CD8-positive, alpha-beta memory T cell (primary cell): ENCODE data around the gene MRLN. TPM values are rescaled to one million over a fixed set of nuclear protein-coding genes. Genes with fewer than 3 reads are reported as not detected.
"Not testable (repeated sequence)": the region's sequence is repeated elsewhere in the genome, so short reads cannot be mapped to it uniquely, and the experiment has no call there.

ENCODE experiments used
- CTCF ChIA-PET: fragments of 350-600 bp; sonication (Branson Sonifier 250); formaldehyde crosslinking; loops from one replicate; lab custom pipeline; 2021; ENCODE audit warnings: antibody characterized with exemption; lab: Charles Lee
- POLR2A ChIA-PET: fragments of 350-600 bp; sonication (Branson Sonifier 250); formaldehyde crosslinking; loops from one replicate; lab custom pipeline; 2021; ENCODE audit warnings: antibody characterized with exemption; lab: Charles Lee
- DNase-seq, 5 donors: peaks; one replicate each; pipeline versions ENCODE4 v3.0.0 to v3.0.0-alpha.2; 2020 to 2022; ENCODE audit warnings: mixed read lengths in 1 of 5
- H3K27ac ChIP-seq: one replicate; pipeline ENCODE4 v1.7.0; 2013; ENCODE audit warnings: low read depth, mild to moderate bottlenecking, low read length, moderate library complexity
- H3K27me3 ChIP-seq: 2 replicates; pipeline ENCODE4 v1.7.0; 2013; ENCODE audit warnings: low read length, mild to moderate bottlenecking; ENCODE audit not compliant: insufficient read depth, poor library complexity, severe bottlenecking
- H3K36me3 ChIP-seq: 2 replicates; pipeline ENCODE4 v1.7.0; 2013; ENCODE audit warnings: mild to moderate bottlenecking, low read length, moderate library complexity; ENCODE audit not compliant: insufficient read depth
- H3K4me1 ChIP-seq: 2 replicates; pipeline ENCODE4 v1.7.0; 2013; ENCODE audit warnings: mild to moderate bottlenecking, low read length, moderate library complexity; ENCODE audit not compliant: insufficient read depth
- H3K4me3 ChIP-seq: 2 replicates; pipeline ENCODE4 v1.7.0; 2013; ENCODE audit warnings: mild to moderate bottlenecking, low read length
- H3K9me3 ChIP-seq: 2 replicates; pipeline ENCODE4 v1.7.0; 2013; ENCODE audit warnings: mild to moderate bottlenecking, low read length
- H3K27ac Mint-ChIP-seq, 8 donors: one replicate each; pipeline ENCODE4 v1.8.0; 2020 to 2021; ENCODE audit warnings: mixed read lengths in 8 of 8, mild to moderate bottlenecking in 6 of 8, inconsistent platforms in 3 of 8, moderate library complexity in 3 of 8
- H3K27me3 Mint-ChIP-seq, 2 donors: one replicate each; pipeline ENCODE4 v1.8.0; 2020 to 2021; ENCODE audit warnings: mixed read lengths in 2 of 2, mild to moderate bottlenecking in 1 of 2, moderate library complexity in 1 of 2
- H3K36me3 Mint-ChIP-seq, 3 donors: one replicate each; pipeline ENCODE4 v1.8.0; 2020 to 2021; ENCODE audit warnings: mixed read lengths in 3 of 3, inconsistent platforms in 1 of 3, mild to moderate bottlenecking in 1 of 3
- H3K4me1 Mint-ChIP-seq, 3 donors: one replicate each; pipeline ENCODE4 v1.8.0; 2020 to 2021; ENCODE audit warnings: mixed read lengths in 3 of 3, inconsistent platforms in 1 of 3, mild to moderate bottlenecking in 1 of 3
- H3K4me3 Mint-ChIP-seq, 7 donors: one replicate each; pipeline ENCODE4 v1.8.0; 2020 to 2021; ENCODE audit warnings: mixed read lengths in 7 of 7, mild to moderate bottlenecking in 6 of 7, moderate library complexity in 4 of 7, inconsistent platforms in 2 of 7
- H3K9me3 Mint-ChIP-seq, 5 donors: one replicate each; pipeline ENCODE4 v1.8.0; 2020 to 2022; ENCODE audit warnings: mixed read lengths in 5 of 5, mild to moderate bottlenecking in 3 of 5, moderate library complexity in 2 of 5, inconsistent platforms in 1 of 5
- polyA plus RNA-seq: library from polyadenylated mRNA; unstranded; fragments of 300-500 nt; fragmentation: Illumina TruSeq; gene quantifications from one replicate; pipeline ENCODE4 v1.2.3, GENCODE V29; 2021
- total RNA-seq, 2 experiments: library from RNA; stranded (reverse); gene quantifications; one replicate each; pipeline ENCODE4 v1.2.3, GENCODE V29; 2021

Gene MRLN
- total and polyA plus RNA-seq, 3 experiments from 2014 or later = not detected

- CTCF ChIA-PET, H3K4me3 ChIP-seq, H3K27me3 Mint-ChIP-seq, H3K4me1 ChIP-seq, H3K27ac Mint-ChIP-seq, H3K9me3 ChIP-seq, H3K36me3 ChIP-seq, H3K4me1 Mint-ChIP-seq, H3K27ac ChIP-seq, H3K27me3 ChIP-seq, H3K4me3 Mint-ChIP-seq, DNase-seq, POLR2A ChIA-PET: not testable (repeated sequence)
- H3K9me3 Mint-ChIP-seq = peaks cover 0 to 12% (median 4%) of the 10 kb centered on the region in 5 donors
- peaks cover 6 to 36% (median 12%) of the 10 kb centered on the region in 3 donors for H3K36me3 Mint-ChIP-seq
These were observed 33.8 kb upstream of the MRLN start for GRCh38 chr10:59787032-59787431.

GRCh38 chr10:59785476-59785875 lies 32.2 kb upstream of the MRLN start:
- DNase-seq, H3K4me1 ChIP-seq, H3K27me3 ChIP-seq, CTCF ChIA-PET, H3K9me3 ChIP-seq, H3K27ac ChIP-seq, H3K27ac Mint-ChIP-seq, H3K4me3 ChIP-seq, POLR2A ChIA-PET, H3K36me3 ChIP-seq, H3K4me3 Mint-ChIP-seq, H3K4me1 Mint-ChIP-seq, H3K27me3 Mint-ChIP-seq: not testable (repeated sequence)
- Mint-ChIP-seq H3K9me3 (peaks cover 0 to 12% (median 4%) of the 10 kb centered on the region in 5 donors), H3K36me3 (peaks cover 4 to 23% (median 5%) of the 10 kb centered on the region in 3 donors)

GRCh38 chr10:59781511-59781910 lies 28.3 kb upstream of the MRLN start:
- DNase-seq = no peak
- Mint-ChIP-seq H3K4me3 (no peak overlapping the region), H3K27ac (no peak overlapping the region), H3K27me3 (peaks cover 0 to 4% of the 10 kb centered on the region in 2 donors), H3K4me1 (no peaks in the 10 kb centered on the region), H3K36me3 (peaks cover 0 to 9% (median under 1%) of the 10 kb centered on the region in 3 donors), H3K9me3 (peaks cover under 1 to 16% (median 5%) of the 10 kb centered on the region in 5 donors)
- Histone ChIP-seq H3K36me3 (no peaks in the 10 kb centered on the region), H3K27ac (no peak overlapping the region), H3K27me3 (no peaks in the 10 kb centered on the region), H3K4me1 (no peaks in the 10 kb centered on the region), H3K9me3 (no peaks in the 10 kb centered on the region), H3K4me3 (no peak overlapping the region)
- ChIA-PET CTCF (no interaction called here), POLR2A (no interaction called here)

GRCh38 chr10:59779756-59780533 lies 26.7 kb upstream of the MRLN start:
- Histone ChIP-seq H3K36me3 (no peaks in the 10 kb centered on the region), H3K4me1 (no peaks in the 10 kb centered on the region), H3K4me3 (no peak overlapping the region), H3K27ac (no peak overlapping the region), H3K9me3 (no peaks in the 10 kb centered on the region), H3K27me3 (no peaks in the 10 kb centered on the region)
- H3K27ac Mint-ChIP-seq = no peak overlapping the region
- peaks cover 0 to 7% (median 3%) of the 10 kb centered on the region in 3 donors for H3K36me3 Mint-ChIP-seq
- ChIA-PET POLR2A (no interaction called here), CTCF (no interaction called here)
- H3K4me1 Mint-ChIP-seq = no peaks in the 10 kb centered on the region
- H3K9me3 Mint-ChIP-seq = peaks cover 0 to 12% (median 6%) of the 10 kb centered on the region in 5 donors
- no peak for DNase-seq
- H3K4me3 Mint-ChIP-seq = no peak overlapping the region
- peaks cover 0 to 4% of the 10 kb centered on the region in 2 donors for H3K27me3 Mint-ChIP-seq

GRCh38 chr10:59774451-59774850 lies 21.2 kb upstream of the MRLN start:
- Histone ChIP-seq H3K36me3 (no peaks in the 10 kb centered on the region), H3K27ac (no peak overlapping the region), H3K4me3 (no peak overlapping the region), H3K27me3 (no peaks in the 10 kb centered on the region), H3K9me3 (no peaks in the 10 kb centered on the region), H3K4me1 (no peaks in the 10 kb centered on the region)
- ChIA-PET CTCF (no interaction called here), POLR2A (no interaction called here)
- DNase-seq = no peak
- Mint-ChIP-seq H3K27ac (no peak overlapping the region), H3K4me3 (no peak overlapping the region), H3K9me3 (peaks cover 0 to 8% (median 2%) of the 10 kb centered on the region in 5 donors), H3K27me3 (peaks cover 4 to 6% of the 10 kb centered on the region in 2 donors), H3K36me3 (peaks cover 0 to 7% (median 5%) of the 10 kb centered on the region in 3 donors), H3K4me1 (no peaks in the 10 kb centered on the region)

GRCh38 chr10:59773088-59773487 lies 19.8 kb upstream of the MRLN start:
- H3K4me3 ChIP-seq = no peak overlapping the region
- Mint-ChIP-seq H3K4me1 (no peaks in the 10 kb centered on the region), H3K27me3 (peaks cover 4 to 6% of the 10 kb centered on the region in 2 donors), H3K4me3 (no peak overlapping the region), H3K27ac (peak overlapping the region in 1 of 8 donors; percentile 33), H3K36me3 (peaks cover 0 to 7% (median 5%) of the 10 kb centered on the region in 3 donors), H3K9me3 (peaks cover 0 to 8% (median 2%) of the 10 kb centered on the region in 5 donors)
- H3K27me3 ChIP-seq = no peaks in the 10 kb centered on the region
- ChIA-PET CTCF (no interaction called here), POLR2A (no interaction called here)
- H3K36me3 ChIP-seq = no peaks in the 10 kb centered on the region
- H3K27ac ChIP-seq = no peak overlapping the region
- DNase-seq = no peak
- no peaks in the 10 kb centered on the region for H3K9me3 ChIP-seq
- H3K4me1 ChIP-seq = no peaks in the 10 kb centered on the region

GRCh38 chr10:59771162-59771807 lies 18.0 kb upstream of the MRLN start:
- H3K4me1 ChIP-seq = no peaks in the 10 kb centered on the region
- H3K4me3 ChIP-seq = no peak overlapping the region
- no peak overlapping the region for H3K27ac Mint-ChIP-seq
- H3K9me3 Mint-ChIP-seq = peaks cover 0 to 4% (median 0%) of the 10 kb centered on the region in 5 donors
- peaks cover 4% of the 10 kb centered on the region in 2 donors for H3K27me3 Mint-ChIP-seq
- no peaks in the 10 kb centered on the region for H3K4me1 Mint-ChIP-seq
- no peaks in the 10 kb centered on the region for H3K27me3 ChIP-seq
- no peak overlapping the region for H3K4me3 Mint-ChIP-seq
- H3K27ac ChIP-seq = no peak overlapping the region
- ChIA-PET POLR2A (no interaction called here), CTCF (no interaction called here)
- H3K36me3 ChIP-seq = no peaks in the 10 kb centered on the region
- H3K9me3 ChIP-seq = no peaks in the 10 kb centered on the region
- peaks cover 0 to 3% (median 0%) of the 10 kb centered on the region in 3 donors for H3K36me3 Mint-ChIP-seq
- no peak for DNase-seq

- no peaks in the 10 kb centered on the region for H3K4me1 ChIP-seq
- H3K9me3 Mint-ChIP-seq = peaks cover 0 to 4% (median 0%) of the 10 kb centered on the region in 5 donors
- H3K4me1 Mint-ChIP-seq = no peaks in the 10 kb centered on the region
- no peak overlapping the region for H3K4me3 Mint-ChIP-seq
- H3K9me3 ChIP-seq = no peaks in the 10 kb centered on the region
- no peaks in the 10 kb centered on the region for H3K27me3 ChIP-seq
- H3K27ac ChIP-seq = no peak overlapping the region
- peaks cover 0 to 3% (median 0%) of the 10 kb centered on the region in 3 donors for H3K36me3 Mint-ChIP-seq
- H3K27me3 Mint-ChIP-seq = peaks cover 4% of the 10 kb centered on the region in 2 donors
- no peak overlapping the region for H3K4me3 ChIP-seq
- CTCF ChIA-PET = no interaction called here
- H3K27ac Mint-ChIP-seq = no peak overlapping the region
- no peak for DNase-seq
- no peaks in the 10 kb centered on the region for H3K36me3 ChIP-seq
- POLR2A ChIA-PET = no interaction called here
These were observed 17.4 kb upstream of the MRLN start for GRCh38 chr10:59770689-59771088.
